DND-41 (cell line): ENCODE results near the gene TOX2.

Experiments
- ATAC-seq: fragments of 200-7000 bp; cut with Tn5 transposase; 3 replicates; pipeline ENCODE4 v1.9.1; 2021; ENCODE audit warnings: low read depth; ENCODE audit not compliant: insufficient read depth
- DNase-seq: peaks from one replicate; pipeline ENCODE4 v3.0.0-alpha.2; 2020
- H2AFZ ChIP-seq: 2 replicates; pipeline ENCODE4 v1.6.0; 2012; ENCODE audit warnings: low read depth, low read length
- H3K27ac ChIP-seq: 2 replicates; pipeline ENCODE4 v1.5.1; 2012; ENCODE audit warnings: low read length, inconsistent platforms
- H3K27me3 ChIP-seq: fragments of 200-600 bp; sonication (generic); 2 replicates; pipeline ENCODE4 v1.6.0; 2012; ENCODE audit warnings: low read length, mild to moderate bottlenecking, inconsistent platforms; ENCODE audit not compliant: insufficient read depth, poor library complexity
- H3K36me3 ChIP-seq: 2 replicates; pipeline ENCODE4 v1.5.1; 2012; ENCODE audit warnings: low read length, inconsistent platforms; ENCODE audit not compliant: insufficient read depth
- H3K4me1 ChIP-seq: 2 replicates; pipeline ENCODE4 v1.5.1; 2012; ENCODE audit warnings: mild to moderate bottlenecking, low read length; ENCODE audit not compliant: insufficient read depth
- H3K4me2 ChIP-seq: 2 replicates; pipeline ENCODE4 v1.6.0; 2012; ENCODE audit warnings: mild to moderate bottlenecking, moderate library complexity, low read length, inconsistent platforms; ENCODE audit not compliant: insufficient read depth
- H3K4me3 ChIP-seq, 2 experiments: fragments of 200-600 bp in 1 of 2; shearing (Covaris generic) in 1 of 2; 2 replicates each; pipeline ENCODE4 v1.5.1; 2012 to 2016; ENCODE audit warnings: inconsistent platforms in 2 of 2, low read length in 2 of 2, mild to moderate bottlenecking in 2 of 2, low read depth in 1 of 2, moderate library complexity in 1 of 2
- H3K79me2 ChIP-seq: 2 replicates; pipeline ENCODE4 v1.6.0; 2012; ENCODE audit warnings: low read length, inconsistent platforms; ENCODE audit not compliant: insufficient read depth
- H3K9ac ChIP-seq: 2 replicates; pipeline ENCODE4 v1.6.0; 2012; ENCODE audit warnings: low read depth, mild to moderate bottlenecking, inconsistent platforms, low read length, moderate library complexity
- H3K9me3 ChIP-seq: 2 replicates; pipeline ENCODE4 v1.5.1; 2012; ENCODE audit warnings: low read length, moderate library complexity, mild to moderate bottlenecking, inconsistent platforms; ENCODE audit not compliant: insufficient read depth, severe bottlenecking
- H4K20me1 ChIP-seq: 2 replicates; pipeline ENCODE4 v1.6.0; 2012; ENCODE audit warnings: low read length; ENCODE audit not compliant: insufficient read depth
- EZH2 ChIP-seq: IDR thresholded peaks from 3 replicates; pipeline ENCODE4 v1.6.1; 2012; ENCODE audit warnings: borderline replicate concordance, low read depth, mild to moderate bottlenecking, moderate library complexity, low read length, inconsistent platforms; ENCODE audit not compliant: severe bottlenecking
- TF ChIP-seq, protein P1 (sequence below): IDR thresholded peaks from 2 replicates; pipeline ENCODE4 v1.5.1; 2012; ENCODE audit warnings: borderline replicate concordance, low read length, moderate library complexity, mild to moderate bottlenecking; ENCODE audit not compliant: poor library complexity, severe bottlenecking; ENCODE audit errors: extremely low read depth

The TOX2 gene

DNA sequence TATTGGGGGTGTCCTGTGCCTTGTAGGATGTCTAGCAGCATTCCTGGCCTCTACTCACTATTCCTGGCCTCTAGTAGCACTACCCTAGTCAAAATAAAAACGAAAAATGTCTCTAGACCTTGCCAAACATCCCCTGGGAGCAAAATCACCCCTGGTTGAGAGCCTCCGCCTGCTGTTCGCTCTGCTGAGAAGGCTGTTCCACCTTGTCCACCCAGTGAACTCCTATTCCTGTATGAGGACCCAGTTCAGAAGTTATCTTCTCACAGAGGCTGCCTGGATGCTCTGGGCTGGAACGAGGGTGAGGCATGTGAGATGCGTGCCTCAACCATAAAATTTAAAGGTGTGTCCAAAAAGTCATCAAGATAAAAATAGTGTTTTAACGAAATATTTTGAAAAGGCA is 101.9 kb downstream of the TOX2 start:
- H2AFZ ChIP-seq = no peak overlapping the region
- H3K36me3 ChIP-seq = no peaks in the 10 kb centered on the region
- no peak overlapping the region for H3K9ac ChIP-seq
- H3K27me3 ChIP-seq = no peaks in the 10 kb centered on the region
- DNase-seq (no peak), ATAC-seq (no peak)
- H3K79me2 ChIP-seq = no peaks in the 10 kb centered on the region
- H4K20me1 ChIP-seq = peaks cover 13% of the 10 kb centered on the region; the same call in 1 of the 2 replicates
- no peak overlapping the region for H3K27ac ChIP-seq
- H3K9me3 ChIP-seq = no peaks in the 10 kb centered on the region
- peaks cover 45% of the 10 kb centered on the region for H3K4me1 ChIP-seq
- H3K4me3 ChIP-seq = no peak overlapping the region
- TF ChIP-seq, protein P1, sequence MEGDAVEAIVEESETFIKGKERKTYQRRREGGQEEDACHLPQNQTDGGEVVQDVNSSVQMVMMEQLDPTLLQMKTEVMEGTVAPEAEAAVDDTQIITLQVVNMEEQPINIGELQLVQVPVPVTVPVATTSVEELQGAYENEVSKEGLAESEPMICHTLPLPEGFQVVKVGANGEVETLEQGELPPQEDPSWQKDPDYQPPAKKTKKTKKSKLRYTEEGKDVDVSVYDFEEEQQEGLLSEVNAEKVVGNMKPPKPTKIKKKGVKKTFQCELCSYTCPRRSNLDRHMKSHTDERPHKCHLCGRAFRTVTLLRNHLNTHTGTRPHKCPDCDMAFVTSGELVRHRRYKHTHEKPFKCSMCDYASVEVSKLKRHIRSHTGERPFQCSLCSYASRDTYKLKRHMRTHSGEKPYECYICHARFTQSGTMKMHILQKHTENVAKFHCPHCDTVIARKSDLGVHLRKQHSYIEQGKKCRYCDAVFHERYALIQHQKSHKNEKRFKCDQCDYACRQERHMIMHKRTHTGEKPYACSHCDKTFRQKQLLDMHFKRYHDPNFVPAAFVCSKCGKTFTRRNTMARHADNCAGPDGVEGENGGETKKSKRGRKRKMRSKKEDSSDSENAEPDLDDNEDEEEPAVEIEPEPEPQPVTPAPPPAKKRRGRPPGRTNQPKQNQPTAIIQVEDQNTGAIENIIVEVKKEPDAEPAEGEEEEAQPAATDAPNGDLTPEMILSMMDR = no peak
- no peak for TF ChIP-seq EZH2
- no peak overlapping the region for H3K4me2 ChIP-seq

DNA sequence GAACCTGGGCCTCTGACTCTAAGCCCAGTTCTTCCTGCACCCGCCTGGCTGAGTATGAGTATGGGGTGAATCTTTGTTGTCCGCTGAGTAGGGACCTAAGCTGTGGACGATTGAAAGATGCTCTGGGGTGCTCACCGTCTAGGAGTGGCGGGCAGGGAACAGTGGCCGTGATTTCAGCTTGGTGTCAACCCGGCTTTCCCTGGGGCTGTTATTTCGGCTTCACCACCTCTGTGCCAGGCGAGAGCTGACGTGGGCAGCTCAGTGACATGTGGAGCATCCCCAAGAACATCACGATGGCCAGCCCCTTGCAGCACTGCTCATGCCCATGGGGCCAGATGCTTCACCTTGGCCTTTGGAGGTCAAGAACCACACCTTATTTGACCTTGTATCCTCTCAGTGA is 102.6 kb downstream of the TOX2 start:
- peaks cover 13% of the 10 kb centered on the region; the same call in 1 of the 2 replicates for H4K20me1 ChIP-seq
- no peak overlapping the region for H3K4me3 ChIP-seq
- no peak overlapping the region for H3K27ac ChIP-seq
- no peaks in the 10 kb centered on the region for H3K79me2 ChIP-seq
- ATAC-seq (no peak), DNase-seq (no peak)
- no peak overlapping the region for H3K4me2 ChIP-seq
- no peak overlapping the region for H2AFZ ChIP-seq
- H3K9me3 ChIP-seq = no peaks in the 10 kb centered on the region
- no peak overlapping the region for H3K9ac ChIP-seq
- no peak for TF ChIP-seq EZH2
- peaks cover 45% of the 10 kb centered on the region for H3K4me1 ChIP-seq
- no peaks in the 10 kb centered on the region for H3K27me3 ChIP-seq
- H3K36me3 ChIP-seq = no peaks in the 10 kb centered on the region

DNA sequence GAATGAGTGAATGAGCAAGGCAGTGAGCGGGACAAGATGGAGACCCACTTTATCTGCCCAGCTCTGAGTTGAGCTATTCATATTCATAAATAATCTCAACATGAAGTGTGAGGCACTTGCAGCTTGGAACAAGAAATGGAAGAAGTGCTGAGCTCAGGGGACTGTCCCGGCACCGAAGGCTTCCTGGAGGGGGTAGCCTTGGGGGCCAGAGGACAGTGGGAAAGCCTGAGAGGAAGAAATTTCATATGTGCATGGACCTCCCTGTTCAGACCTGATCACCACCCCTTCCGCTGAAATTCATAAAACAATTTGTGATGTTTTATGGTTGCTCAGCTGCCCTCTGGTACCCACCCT is 103.2 kb downstream of the TOX2 start:
- ATAC-seq (no peak), DNase-seq (no peak)
- Histone ChIP-seq H3K9ac (no peak overlapping the region), H3K36me3 (no peaks in the 10 kb centered on the region), H3K27ac (no peak overlapping the region), H3K27me3 (no peaks in the 10 kb centered on the region), H2AFZ (no peak overlapping the region), H3K79me2 (no peaks in the 10 kb centered on the region), H3K4me2 (no peak overlapping the region), H3K4me3 (no peak overlapping the region), H4K20me1 (peaks cover 13% of the 10 kb centered on the region; the same call in 1 of the 2 replicates), H3K9me3 (no peaks in the 10 kb centered on the region), H3K4me1 (peaks cover 44% of the 10 kb centered on the region)
- TF ChIP-seq, protein P1 = no peak
- no peak for TF ChIP-seq EZH2

GRCh38 chr20:44018259-44018941 is 103.7 kb downstream of the TOX2 start:
- Histone ChIP-seq H3K4me3 (no peak overlapping the region), H3K9ac (no peak overlapping the region), H3K4me1 (peaks cover 44% of the 10 kb centered on the region), H3K36me3 (no peaks in the 10 kb centered on the region), H2AFZ (no peak overlapping the region), H3K27me3 (peaks cover 1% of the 10 kb centered on the region), H4K20me1 (peaks cover 14% of the 10 kb centered on the region; the same call in 1 of the 2 replicates), H3K9me3 (no peaks in the 10 kb centered on the region), H3K79me2 (no peaks in the 10 kb centered on the region), H3K27ac (no peak overlapping the region), H3K4me2 (no peak overlapping the region)
- ATAC-seq (0 out of 3 replicates have a peak, but pooled peaks have one; percentile 15), DNase-seq (peak; percentile 57)
- TF ChIP-seq, protein P1 = no peak
- TF ChIP-seq EZH2 = no peak
